NB4 (cell line): ENCODE results near the gene PCSK6.

Experiments
- DNase-seq: peaks from one replicate; pipeline ENCODE4 v3.0.0; 2010; ENCODE audit warnings: low read depth
- H3K4me3 ChIP-seq: one replicate; pipeline ENCODE4 v1.5.1; 2011; ENCODE audit warnings: mild to moderate bottlenecking, low read depth, low read length, moderate library complexity
- MAX ChIP-seq: IDR thresholded peaks from 2 replicates; pipeline ENCODE4 v1.6.1; 2011; ENCODE audit warnings: low read depth, low read length
- MYC ChIP-seq: IDR thresholded peaks from 2 replicates; pipeline ENCODE4 v1.6.1; 2011; ENCODE audit warnings: low read depth, low read length
- POLR2A ChIP-seq: IDR thresholded peaks from 2 replicates; pipeline ENCODE4 v1.6.1; 2011; ENCODE audit warnings: mild to moderate bottlenecking; ENCODE audit not compliant: insufficient read length; ENCODE audit errors: extremely low read depth
- TF ChIP-seq, protein P1 (sequence below): IDR thresholded peaks from one replicate; pipeline ENCODE4 v1.5.1; 2012; ENCODE audit warnings: low read depth, low read length

The PCSK6 gene

GRCh38 chr15:101510212-101511197, 21.0 kb upstream of the PCSK6 start:
- TF ChIP-seq POLR2A (no peak), MYC (peak; percentile 60; the same call in 1 of the 2 replicates), MAX (peak; percentile 49; the same call in 1 of the 2 replicates)
- TF ChIP-seq, protein P1, sequence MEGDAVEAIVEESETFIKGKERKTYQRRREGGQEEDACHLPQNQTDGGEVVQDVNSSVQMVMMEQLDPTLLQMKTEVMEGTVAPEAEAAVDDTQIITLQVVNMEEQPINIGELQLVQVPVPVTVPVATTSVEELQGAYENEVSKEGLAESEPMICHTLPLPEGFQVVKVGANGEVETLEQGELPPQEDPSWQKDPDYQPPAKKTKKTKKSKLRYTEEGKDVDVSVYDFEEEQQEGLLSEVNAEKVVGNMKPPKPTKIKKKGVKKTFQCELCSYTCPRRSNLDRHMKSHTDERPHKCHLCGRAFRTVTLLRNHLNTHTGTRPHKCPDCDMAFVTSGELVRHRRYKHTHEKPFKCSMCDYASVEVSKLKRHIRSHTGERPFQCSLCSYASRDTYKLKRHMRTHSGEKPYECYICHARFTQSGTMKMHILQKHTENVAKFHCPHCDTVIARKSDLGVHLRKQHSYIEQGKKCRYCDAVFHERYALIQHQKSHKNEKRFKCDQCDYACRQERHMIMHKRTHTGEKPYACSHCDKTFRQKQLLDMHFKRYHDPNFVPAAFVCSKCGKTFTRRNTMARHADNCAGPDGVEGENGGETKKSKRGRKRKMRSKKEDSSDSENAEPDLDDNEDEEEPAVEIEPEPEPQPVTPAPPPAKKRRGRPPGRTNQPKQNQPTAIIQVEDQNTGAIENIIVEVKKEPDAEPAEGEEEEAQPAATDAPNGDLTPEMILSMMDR: no peak
- H3K4me3 ChIP-seq: no peak overlapping the region
- peak; percentile 95 for DNase-seq

DNA sequence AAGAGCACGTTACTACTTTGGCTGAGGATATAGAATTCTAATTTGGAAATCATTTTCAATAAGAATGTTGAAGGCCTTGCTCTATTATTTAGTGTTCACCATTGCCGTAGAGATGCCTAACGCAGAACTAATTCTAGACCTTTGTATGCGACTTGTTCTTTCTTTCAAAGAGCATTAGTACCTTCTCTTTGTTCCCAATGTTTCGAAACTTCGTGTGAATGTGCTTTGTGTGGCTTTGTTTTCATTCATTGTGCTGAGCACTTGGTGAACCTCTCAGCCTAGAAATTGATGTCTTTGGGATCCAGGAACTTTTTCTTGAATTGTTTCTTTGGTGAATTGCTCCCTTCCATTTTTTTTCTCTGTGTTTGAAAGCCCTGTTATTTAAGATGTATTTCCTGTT, 19.8 kb upstream of the PCSK6 start:
- no peak for DNase-seq
- TF ChIP-seq, protein P1: no peak
- no peak overlapping the region for H3K4me3 ChIP-seq

GRCh38 chr15:101506491-101506890, 17.0 kb upstream of the PCSK6 start:
- no peak for DNase-seq
- no peak for TF ChIP-seq MAX

DNA sequence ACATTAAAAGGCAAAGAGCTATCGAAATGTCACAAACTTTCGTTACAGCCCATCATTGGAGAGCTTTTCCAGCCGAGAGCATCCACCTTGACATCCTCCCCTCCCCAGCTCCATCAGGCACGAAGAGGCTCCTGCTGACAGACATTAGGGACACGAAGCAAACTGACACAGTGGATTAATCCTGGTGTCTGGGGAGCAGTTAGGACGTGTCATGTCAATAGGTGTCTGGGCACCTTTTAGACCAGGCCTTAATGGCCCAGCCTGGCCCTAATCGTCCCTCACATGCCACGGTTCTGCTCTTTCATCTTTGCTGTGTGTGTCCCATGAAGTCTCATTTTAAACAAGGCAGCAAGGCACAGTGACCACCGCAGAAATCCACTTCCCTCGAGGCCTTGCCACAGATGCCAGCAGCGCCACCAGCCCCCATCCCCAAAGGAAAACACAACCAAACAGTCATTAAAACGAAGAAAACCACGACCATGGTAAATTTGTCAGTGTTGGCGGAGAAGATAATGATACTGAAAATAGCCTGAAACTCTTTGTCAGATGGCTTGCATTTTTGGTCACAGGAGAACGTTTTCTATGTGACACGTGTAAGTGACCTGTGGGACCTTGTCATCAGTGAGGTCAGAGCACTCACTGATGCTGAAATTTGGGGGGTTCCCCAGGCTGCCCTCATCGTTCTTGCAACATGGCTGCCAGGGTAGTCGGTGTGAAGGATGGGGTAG, 16.3 kb upstream of the PCSK6 start:
- no peak overlapping the region for H3K4me3 ChIP-seq
- no peak for TF ChIP-seq MYC
- TF ChIP-seq, protein P1: no peak
- TF ChIP-seq POLR2A: no peak
- TF ChIP-seq MAX: no peak
- DNase-seq: no peak

More at GRCh38 chr15:101506491-101506890, 17.0 kb upstream of the PCSK6 start:
- no peak overlapping the region for H3K4me3 ChIP-seq

DNA sequence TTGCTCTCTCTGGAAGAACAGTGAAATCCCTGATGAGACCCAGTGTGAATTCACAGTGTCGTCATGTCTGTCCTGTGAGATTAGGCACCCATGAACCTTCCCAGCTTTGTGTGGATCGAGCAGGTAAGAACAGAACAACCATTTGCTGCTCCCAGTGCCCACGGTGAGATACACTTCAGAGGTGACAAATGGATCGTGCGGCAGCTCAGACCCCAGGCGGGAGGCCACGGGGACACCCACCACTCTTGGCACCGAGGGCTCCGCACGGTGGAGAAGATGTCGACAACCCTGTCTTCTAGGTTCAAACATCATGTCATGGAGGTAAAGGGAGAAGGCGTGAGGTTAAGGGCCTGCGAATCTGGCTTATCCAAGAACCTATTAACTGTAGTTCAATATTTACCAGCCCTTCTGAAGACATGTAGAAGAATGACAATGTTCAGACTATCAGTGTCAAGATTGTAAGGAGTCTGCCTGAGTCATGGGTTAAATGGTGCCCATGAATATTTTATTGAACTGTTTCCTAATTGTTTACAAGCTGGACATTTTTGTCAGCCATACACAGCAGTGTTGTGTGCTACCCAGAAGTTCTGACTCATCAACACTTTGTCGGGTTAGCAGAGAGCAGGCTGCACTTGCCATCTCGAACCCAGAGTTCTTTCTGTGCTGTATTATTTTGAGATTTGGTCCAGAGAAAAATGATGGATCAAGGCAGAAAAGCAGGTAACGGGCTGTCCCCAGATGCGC, 15.5 kb upstream of the PCSK6 start:
- TF ChIP-seq, protein P1: no peak
- no peak for TF ChIP-seq MYC
- TF ChIP-seq MAX: no peak
- no peak for TF ChIP-seq POLR2A
- H3K4me3 ChIP-seq: no peak overlapping the region
- DNase-seq: no peak
